SK-N-SH treated with all-trans-retinoic acid at 6 μM for 48 hours (cell line): ENCODE measurements around the gene EIF6.

Experiments used
- ATAC-seq: fragments of 200-7000 bp; cut with Tn5 transposase; 3 replicates; pipeline ENCODE4 v1.9.1; 2020; ENCODE audit warnings: mild to moderate bottlenecking, moderate library complexity
- BACH2 ChIP-seq: fragments of 250-450 bp; sonication (Bioruptor Pico); IDR thresholded peaks from 2 replicates; pipeline ENCODE4 v1.9.0; 2021; ENCODE audit warnings: mild to moderate bottlenecking, borderline replicate concordance
- CSDC2 ChIP-seq: fragments of 250-450 bp; sonication (Bioruptor Pico); IDR thresholded peaks from 2 replicates; pipeline ENCODE4 v1.5.0; 2020; ENCODE audit warnings: mild to moderate bottlenecking, moderate library complexity
- ESRRG ChIP-seq: fragments of 250-450 bp; sonication (Bioruptor Pico); IDR thresholded peaks from 2 replicates; pipeline ENCODE4 v1.6.1; 2021; ENCODE audit warnings: mild to moderate bottlenecking
- GLIS3 ChIP-seq: fragments of 250-450 bp; sonication (Bioruptor Pico); IDR thresholded peaks from 2 replicates; pipeline ENCODE4 v1.5.0; 2020; ENCODE audit warnings: mild to moderate bottlenecking, moderate library complexity
- OSR1 ChIP-seq: fragments of 250-450 bp; sonication (Bioruptor Pico); IDR thresholded peaks from 2 replicates; pipeline ENCODE4 v1.8.0; 2022; ENCODE audit warnings: moderate library complexity, mild to moderate bottlenecking, inconsistent platforms
- PPARA ChIP-seq: fragments of 250-450 bp; sonication (Bioruptor Pico); IDR thresholded peaks from 2 replicates; pipeline ENCODE4 v1.5.0; 2020; ENCODE audit warnings: mild to moderate bottlenecking, borderline replicate concordance
- RARB ChIP-seq: fragments of 250-450 bp; sonication (Bioruptor Pico); IDR thresholded peaks from 2 replicates; pipeline ENCODE4 v1.8.0; 2021; ENCODE audit warnings: mild to moderate bottlenecking, moderate library complexity
- TCF4 ChIP-seq: fragments of 250-450 bp; sonication (Bioruptor Pico); IDR thresholded peaks from 2 replicates; pipeline ENCODE4 v1.8.0; 2021; ENCODE audit warnings: mild to moderate bottlenecking, moderate library complexity, borderline replicate concordance
- TOX ChIP-seq: fragments of 250-450 bp; sonication (Bioruptor Pico); IDR thresholded peaks from 2 replicates; pipeline ENCODE4 v1.8.0; 2021; ENCODE audit warnings: mild to moderate bottlenecking, moderate library complexity, borderline replicate concordance
- ZFP3 ChIP-seq: fragments of 250-450 bp; sonication (Bioruptor Pico); IDR thresholded peaks from 2 replicates; pipeline ENCODE4 v1.5.0; 2020; ENCODE audit warnings: mild to moderate bottlenecking, moderate library complexity
- ZFP30 ChIP-seq: fragments of 450-650 bp; formaldehyde crosslinking; IDR thresholded peaks from 2 replicates; pipeline ENCODE4 v1.5.0; 2022; ENCODE audit warnings: mild to moderate bottlenecking, moderate library complexity
- ZNF565 ChIP-seq: fragments of 450-650 bp; formaldehyde crosslinking; conservative IDR thresholded peaks from 2 replicates; pipeline ENCODE4 v1.5.0; 2020; ENCODE audit warnings: low read depth, mild to moderate bottlenecking, moderate library complexity
- TF ChIP-seq, protein P1 (sequence below): fragments of 250-450 bp; sonication (Bioruptor Pico); IDR thresholded peaks from 2 replicates; pipeline ENCODE4 v1.8.0; 2020; ENCODE audit warnings: mild to moderate bottlenecking, moderate library complexity, borderline replicate concordance
- TF ChIP-seq, protein P2 (sequence below): fragments of 250-450 bp; sonication (Bioruptor Pico); IDR thresholded peaks from 2 replicates; pipeline ENCODE4 v1.5.1; 2021; ENCODE audit warnings: mild to moderate bottlenecking, moderate library complexity
- TF ChIP-seq, protein P3 (sequence below): fragments of 250-450 bp; sonication (Bioruptor Pico); IDR thresholded peaks from 2 replicates; pipeline ENCODE4 v1.5.1; 2020; ENCODE audit warnings: low read depth, mild to moderate bottlenecking, moderate library complexity
- TF ChIP-seq, protein P4 (sequence below): fragments of 250-450 bp; sonication (Bioruptor Pico); IDR thresholded peaks from 2 replicates; pipeline ENCODE4 v1.5.0; 2020; ENCODE audit warnings: mild to moderate bottlenecking, moderate library complexity
- TF ChIP-seq, protein P5 (sequence below): fragments of 250-450 bp; sonication (Bioruptor Pico); IDR thresholded peaks from 2 replicates; pipeline ENCODE4 v1.8.0; 2021; ENCODE audit warnings: low read depth, mild to moderate bottlenecking, moderate library complexity, borderline replicate concordance

The EIF6 gene

DNA sequence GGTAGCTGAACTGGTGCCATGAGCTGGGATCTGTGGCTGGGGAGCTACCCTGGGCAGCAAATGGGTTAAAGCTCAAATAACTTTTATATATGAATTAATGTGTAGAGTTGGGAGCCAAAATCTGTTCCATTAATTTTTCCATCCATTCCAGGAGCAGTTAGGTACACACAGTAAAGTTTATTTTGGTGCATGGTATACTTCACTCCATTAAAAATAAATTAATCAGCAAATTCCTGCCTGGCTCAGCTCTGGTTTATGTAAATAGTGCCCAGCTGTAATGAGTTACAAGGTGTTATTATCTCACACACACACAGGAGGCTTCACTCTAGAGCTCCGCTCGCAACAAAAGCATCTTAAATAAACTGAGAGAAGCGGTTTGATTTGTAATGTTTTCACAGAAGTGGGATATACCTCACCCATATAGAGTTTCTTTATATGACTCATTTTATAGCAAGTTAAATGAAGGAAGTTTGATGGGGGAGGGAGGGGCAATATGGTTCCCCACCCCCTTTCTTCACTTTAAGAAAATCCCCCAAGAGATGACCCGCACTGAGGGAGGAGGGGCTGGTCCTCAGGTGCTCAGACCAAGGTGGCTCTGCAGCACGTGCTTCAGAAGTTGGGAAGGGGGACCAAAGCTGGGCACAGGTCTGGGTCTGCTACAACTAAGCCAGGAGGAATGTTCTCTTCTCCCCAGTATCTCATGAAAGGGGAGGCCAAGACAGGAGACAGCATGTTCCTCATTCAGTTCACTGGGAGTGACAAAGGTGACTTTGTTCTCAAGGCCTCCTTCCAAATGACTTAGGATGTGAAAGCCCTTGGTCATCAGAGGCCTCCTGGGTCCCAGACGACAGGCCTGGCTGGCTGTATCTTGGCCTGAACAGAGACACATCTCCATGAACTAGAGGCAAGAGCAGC lies 18.1 kb upstream of the EIF6 start:
- ATAC-seq: no peak
- TF ChIP-seq ESRRG (CRISPR knock-in tag) (no peak), PPARA (no peak), OSR1 (no peak), TCF4 (CRISPR knock-in tag) (no peak), ZFP3 (CRISPR knock-in tag) (no peak), BACH2 (CRISPR knock-in tag) (no peak), ZFP30 (CRISPR knock-in tag) (no peak), TOX (CRISPR knock-in tag) (no peak), GLIS3 (CRISPR knock-in tag) (no peak), CSDC2 (CRISPR knock-in tag) (no peak), ZNF565 (CRISPR knock-in tag) (no peak), RARB (CRISPR knock-in tag) (no peak)
- TF ChIP-seq, protein P1, sequence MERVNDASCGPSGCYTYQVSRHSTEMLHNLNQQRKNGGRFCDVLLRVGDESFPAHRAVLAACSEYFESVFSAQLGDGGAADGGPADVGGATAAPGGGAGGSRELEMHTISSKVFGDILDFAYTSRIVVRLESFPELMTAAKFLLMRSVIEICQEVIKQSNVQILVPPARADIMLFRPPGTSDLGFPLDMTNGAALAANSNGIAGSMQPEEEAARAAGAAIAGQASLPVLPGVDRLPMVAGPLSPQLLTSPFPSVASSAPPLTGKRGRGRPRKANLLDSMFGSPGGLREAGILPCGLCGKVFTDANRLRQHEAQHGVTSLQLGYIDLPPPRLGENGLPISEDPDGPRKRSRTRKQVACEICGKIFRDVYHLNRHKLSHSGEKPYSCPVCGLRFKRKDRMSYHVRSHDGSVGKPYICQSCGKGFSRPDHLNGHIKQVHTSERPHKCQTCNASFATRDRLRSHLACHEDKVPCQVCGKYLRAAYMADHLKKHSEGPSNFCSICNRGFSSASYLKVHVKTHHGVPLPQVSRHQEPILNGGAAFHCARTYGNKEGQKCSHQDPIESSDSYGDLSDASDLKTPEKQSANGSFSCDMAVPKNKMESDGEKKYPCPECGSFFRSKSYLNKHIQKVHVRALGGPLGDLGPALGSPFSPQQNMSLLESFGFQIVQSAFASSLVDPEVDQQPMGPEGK: no peak
- TF ChIP-seq, protein P2, sequence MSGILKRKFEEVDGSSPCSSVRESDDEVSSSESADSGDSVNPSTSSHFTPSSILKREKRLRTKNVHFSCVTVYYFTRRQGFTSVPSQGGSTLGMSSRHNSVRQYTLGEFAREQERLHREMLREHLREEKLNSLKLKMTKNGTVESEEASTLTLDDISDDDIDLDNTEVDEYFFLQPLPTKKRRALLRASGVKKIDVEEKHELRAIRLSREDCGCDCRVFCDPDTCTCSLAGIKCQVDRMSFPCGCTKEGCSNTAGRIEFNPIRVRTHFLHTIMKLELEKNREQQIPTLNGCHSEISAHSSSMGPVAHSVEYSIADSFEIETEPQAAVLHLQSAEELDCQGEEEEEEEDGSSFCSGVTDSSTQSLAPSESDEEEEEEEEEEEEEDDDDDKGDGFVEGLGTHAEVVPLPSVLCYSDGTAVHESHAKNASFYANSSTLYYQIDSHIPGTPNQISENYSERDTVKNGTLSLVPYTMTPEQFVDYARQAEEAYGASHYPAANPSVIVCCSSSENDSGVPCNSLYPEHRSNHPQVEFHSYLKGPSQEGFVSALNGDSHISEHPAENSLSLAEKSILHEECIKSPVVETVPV: no peak
- TF ChIP-seq, protein P3, sequence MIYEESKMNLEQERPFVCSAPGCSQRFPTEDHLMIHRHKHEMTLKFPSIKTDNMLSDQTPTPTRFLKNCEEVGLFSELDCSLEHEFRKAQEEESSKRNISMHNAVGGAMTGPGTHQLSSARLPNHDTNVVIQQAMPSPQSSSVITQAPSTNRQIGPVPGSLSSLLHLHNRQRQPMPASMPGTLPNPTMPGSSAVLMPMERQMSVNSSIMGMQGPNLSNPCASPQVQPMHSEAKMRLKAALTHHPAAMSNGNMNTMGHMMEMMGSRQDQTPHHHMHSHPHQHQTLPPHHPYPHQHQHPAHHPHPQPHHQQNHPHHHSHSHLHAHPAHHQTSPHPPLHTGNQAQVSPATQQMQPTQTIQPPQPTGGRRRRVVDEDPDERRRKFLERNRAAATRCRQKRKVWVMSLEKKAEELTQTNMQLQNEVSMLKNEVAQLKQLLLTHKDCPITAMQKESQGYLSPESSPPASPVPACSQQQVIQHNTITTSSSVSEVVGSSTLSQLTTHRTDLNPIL (CRISPR knock-in tag): no peak
- TF ChIP-seq, protein P4, sequence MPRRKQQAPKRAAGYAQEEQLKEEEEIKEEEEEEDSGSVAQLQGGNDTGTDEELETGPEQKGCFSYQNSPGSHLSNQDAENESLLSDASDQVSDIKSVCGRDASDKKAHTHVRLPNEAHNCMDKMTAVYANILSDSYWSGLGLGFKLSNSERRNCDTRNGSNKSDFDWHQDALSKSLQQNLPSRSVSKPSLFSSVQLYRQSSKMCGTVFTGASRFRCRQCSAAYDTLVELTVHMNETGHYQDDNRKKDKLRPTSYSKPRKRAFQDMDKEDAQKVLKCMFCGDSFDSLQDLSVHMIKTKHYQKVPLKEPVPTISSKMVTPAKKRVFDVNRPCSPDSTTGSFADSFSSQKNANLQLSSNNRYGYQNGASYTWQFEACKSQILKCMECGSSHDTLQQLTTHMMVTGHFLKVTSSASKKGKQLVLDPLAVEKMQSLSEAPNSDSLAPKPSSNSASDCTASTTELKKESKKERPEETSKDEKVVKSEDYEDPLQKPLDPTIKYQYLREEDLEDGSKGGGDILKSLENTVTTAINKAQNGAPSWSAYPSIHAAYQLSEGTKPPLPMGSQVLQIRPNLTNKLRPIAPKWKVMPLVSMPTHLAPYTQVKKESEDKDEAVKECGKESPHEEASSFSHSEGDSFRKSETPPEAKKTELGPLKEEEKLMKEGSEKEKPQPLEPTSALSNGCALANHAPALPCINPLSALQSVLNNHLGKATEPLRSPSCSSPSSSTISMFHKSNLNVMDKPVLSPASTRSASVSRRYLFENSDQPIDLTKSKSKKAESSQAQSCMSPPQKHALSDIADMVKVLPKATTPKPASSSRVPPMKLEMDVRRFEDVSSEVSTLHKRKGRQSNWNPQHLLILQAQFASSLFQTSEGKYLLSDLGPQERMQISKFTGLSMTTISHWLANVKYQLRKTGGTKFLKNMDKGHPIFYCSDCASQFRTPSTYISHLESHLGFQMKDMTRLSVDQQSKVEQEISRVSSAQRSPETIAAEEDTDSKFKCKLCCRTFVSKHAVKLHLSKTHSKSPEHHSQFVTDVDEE: no peak
- TF ChIP-seq, protein P5, sequence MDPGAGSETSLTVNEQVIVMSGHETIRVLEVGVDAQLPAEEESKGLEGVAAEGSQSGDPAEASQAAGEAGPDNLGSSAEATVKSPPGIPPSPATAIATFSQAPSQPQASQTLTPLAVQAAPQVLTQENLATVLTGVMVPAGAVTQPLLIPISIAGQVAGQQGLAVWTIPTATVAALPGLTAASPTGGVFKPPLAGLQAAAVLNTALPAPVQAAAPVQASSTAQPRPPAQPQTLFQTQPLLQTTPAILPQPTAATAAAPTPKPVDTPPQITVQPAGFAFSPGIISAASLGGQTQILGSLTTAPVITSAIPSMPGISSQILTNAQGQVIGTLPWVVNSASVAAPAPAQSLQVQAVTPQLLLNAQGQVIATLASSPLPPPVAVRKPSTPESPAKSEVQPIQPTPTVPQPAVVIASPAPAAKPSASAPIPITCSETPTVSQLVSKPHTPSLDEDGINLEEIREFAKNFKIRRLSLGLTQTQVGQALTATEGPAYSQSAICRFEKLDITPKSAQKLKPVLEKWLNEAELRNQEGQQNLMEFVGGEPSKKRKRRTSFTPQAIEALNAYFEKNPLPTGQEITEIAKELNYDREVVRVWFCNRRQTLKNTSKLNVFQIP (CRISPR knock-in tag): no peak
- TF ChIP-seq, all 23 proteins: peak for 0

DNA sequence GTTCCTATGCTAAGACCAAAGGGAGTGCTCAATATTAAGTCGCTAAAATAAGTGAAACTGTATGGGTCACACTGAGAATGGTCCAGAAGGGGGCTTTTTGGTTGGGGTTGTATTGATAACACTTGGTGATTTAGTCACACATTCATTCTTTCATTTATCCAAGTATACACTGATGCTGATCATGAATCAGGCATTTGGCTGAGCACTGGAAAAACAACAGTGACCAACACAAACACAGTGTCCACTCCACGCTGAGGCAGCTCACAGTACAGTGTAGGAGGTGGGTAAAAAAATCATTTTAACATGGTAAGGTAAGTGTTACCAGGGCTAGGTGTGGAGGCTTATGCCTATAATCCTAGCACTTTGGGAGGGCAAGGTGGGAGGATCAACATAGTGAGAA lies 16.9 kb upstream of the EIF6 start:
- ATAC-seq: no peak
- TF ChIP-seq GLIS3 (CRISPR knock-in tag) (no peak), CSDC2 (CRISPR knock-in tag) (no peak)
- TF ChIP-seq, protein P1: no peak
- TF ChIP-seq, all 23 proteins: peak for 0
